Measurements from ENCODE around the gene TMOD3. TPM values are rescaled to one million over a fixed set of nuclear protein-coding genes. Genes with fewer than 3 reads are reported as not detected.

TMOD3 gene
- total RNA-seq = 27.4 and 32.3 TPM in 2 replicates

GRCh38 chr15:51829376-51830275, at the start of gene TMOD3:
Gene TMOD3 (plus strand): TSS chr15:51829653. CDS start chr15:51862885, 33,232 bp downstream.

Other genes with a start within 250 kb of the TMOD3 start
- 11.8 and 14.9 TPM in 2 replicates for gene DMXL2, start 206.9 kb upstream of the TMOD3 start, total RNA-seq
- not detected in 2 replicates for gene SCG3, start 148.2 kb upstream of the TMOD3 start, total RNA-seq
- 3.8 and 5.4 TPM in 2 replicates for gene LYSMD2, start 92.0 kb upstream of the TMOD3 start, total RNA-seq
- gene TMOD2, start 78.1 kb upstream of the TMOD3 start, total RNA-seq = 3.2 and 3.7 TPM in 2 replicates
- gene LEO1, start 142.1 kb downstream of the TMOD3 start, total RNA-seq = 14.6 and 25.3 TPM in 2 replicates
- 26.5 and 45.8 TPM in 2 replicates for gene MAPK6, start 189.6 kb downstream of the TMOD3 start, total RNA-seq

Data from epithelial cell of alveolus of lung (primary cell).